T-cell (primary cell): ENCODE data around the gene CTNNBL1. TPM values are rescaled to one million over a fixed set of nuclear protein-coding genes. Genes with fewer than 3 reads are reported as not detected.

Experiments
- ATAC-seq, 4 experiments: fragments of 200-7000 bp in 3 of 4; fragments of 150-1000 bp in 1 of 4; cut with Tn5 transposase; replicated peaks in 1 of 4; 1 replicate in 3 of 4; 2 replicates in 1 of 4; pipeline ENCODE4 v1.10.0; 2021; ENCODE audit warnings: moderate library complexity in 3 of 4, mild to moderate bottlenecking in 2 of 4, moderate number of reproducible peaks in 1 of 4
- CTCF ChIA-PET, 2 donors: fragments of 300-600 bp; sonication (Branson Sonifier 250); formaldehyde crosslinking; loops; one replicate each; lab custom pipeline; 2022; ENCODE audit warnings: antibody characterized with exemption in 2 of 2; lab: Charles Lee
- POLR2A ChIA-PET, 2 donors: fragments of 300-600 bp; sonication (Branson Sonifier 250); formaldehyde crosslinking; loops; one replicate each; lab custom pipeline; 2022; ENCODE audit warnings: antibody characterized with exemption in 2 of 2; lab: Charles Lee
- DNase-seq, 35 experiments: peaks; one replicate each; pipeline versions ENCODE4 v3.0.0 to v3.0.0-alpha.2; 2013 to 2023
- H3K27ac ChIP-seq: one replicate; pipeline ENCODE4 v1.5.1; 2013; ENCODE audit warnings: low read length
- H3K27me3 ChIP-seq, 2 experiments: replicated peaks in 1 of 2; 1 replicate in 1 of 2; 2 replicates in 1 of 2; pipeline versions ENCODE4 v1.6.1 to v1.7.0; 2013; ENCODE audit warnings: low read length in 1 of 2, mixed read lengths in 1 of 2; ENCODE audit not compliant: control insufficient read depth in 2 of 2, insufficient read depth in 2 of 2; ENCODE audit errors: extremely low read depth in 1 of 2
- H3K36me3 ChIP-seq, 2 donors: 1 replicate in 1 of 2; 2 replicates in 1 of 2; pipeline versions ENCODE4 v1.6.1 to v1.7.0; 2013; ENCODE audit warnings: low read length in 1 of 2; ENCODE audit not compliant: control insufficient read depth in 2 of 2, insufficient read depth in 1 of 2; ENCODE audit errors: extremely low read depth in 1 of 2
- H3K4me1 ChIP-seq, 2 experiments: 1 replicate in 1 of 2; 2 replicates in 1 of 2; pipeline versions ENCODE4 v1.6.1 to v1.7.0; 2013; ENCODE audit warnings: low read length in 2 of 2, mixed read lengths in 1 of 2; ENCODE audit not compliant: insufficient read depth in 2 of 2, control insufficient read depth in 1 of 2; ENCODE audit errors: extremely low read depth in 1 of 2
- H3K4me3 ChIP-seq, 2 donors: 1 replicate in 1 of 2; 2 replicates in 1 of 2; pipeline versions ENCODE4 v1.5.1 to v1.7.0; 2013; ENCODE audit warnings: mild to moderate bottlenecking in 2 of 2, low read length in 1 of 2, moderate library complexity in 1 of 2; ENCODE audit not compliant: control insufficient read depth in 1 of 2; ENCODE audit errors: extremely low read depth in 1 of 2
- H3K9me3 ChIP-seq: 2 replicates; pipeline ENCODE4 v1.7.0; 2013
- H3K27ac Mint-ChIP-seq, 2 donors: one replicate each; pipeline ENCODE4 v1.8.0; 2020 to 2021; ENCODE audit warnings: mild to moderate bottlenecking in 2 of 2, mixed read lengths in 2 of 2
- H3K27me3 Mint-ChIP-seq, 2 donors: one replicate each; pipeline ENCODE4 v1.8.0; 2021 to 2022; ENCODE audit warnings: mixed read lengths in 2 of 2
- H3K36me3 Mint-ChIP-seq: one replicate; pipeline ENCODE4 v1.8.0; 2021; ENCODE audit warnings: mixed read lengths
- H3K4me1 Mint-ChIP-seq, 3 donors: one replicate each; pipeline ENCODE4 v1.8.0; 2020 to 2022; ENCODE audit warnings: mixed read lengths in 3 of 3, mild to moderate bottlenecking in 1 of 3
- H3K4me3 Mint-ChIP-seq, 3 donors: one replicate each; pipeline ENCODE4 v1.8.0; 2020 to 2022; ENCODE audit warnings: mild to moderate bottlenecking in 3 of 3, mixed read lengths in 3 of 3, moderate library complexity in 3 of 3
- H3K9me3 Mint-ChIP-seq, 3 donors: one replicate each; pipeline ENCODE4 v1.8.0; 2020 to 2022; ENCODE audit warnings: mixed read lengths in 3 of 3
- WGBS: methylation state at CpG from one replicate; pipeline ENCODE4 v1.1.5; 2013; ENCODE audit warnings: missing lambda C conversion rate; ENCODE audit not compliant: insufficient coverage; 5-methylcytosine and 5-hydroxymethylcytosine counted together
- total RNA-seq, 35 experiments: library from RNA in 6 of 35; stranded (reverse) in 6 of 35; fragments of 120-200 nt in 1 of 35; gene quantifications; one replicate each; pipeline versions ENCODE4 v1.2.1 to v1.2.4 and lab custom pipeline; 2013 to 2026

CTNNBL1 gene
- total RNA-seq, 5 donors from 2014 or later (not counting 1 experiment from before 2014, with no cell fraction given): 44.6 to 52.4 (median 49.4) TPM

- CTCF ChIA-PET: no interaction called here
- H3K27ac Mint-ChIP-seq: no peak overlapping the region
Observed at GRCh38 chr20:37907330-37907676, 213.5 kb downstream of the CTNNBL1 start.

DNA sequence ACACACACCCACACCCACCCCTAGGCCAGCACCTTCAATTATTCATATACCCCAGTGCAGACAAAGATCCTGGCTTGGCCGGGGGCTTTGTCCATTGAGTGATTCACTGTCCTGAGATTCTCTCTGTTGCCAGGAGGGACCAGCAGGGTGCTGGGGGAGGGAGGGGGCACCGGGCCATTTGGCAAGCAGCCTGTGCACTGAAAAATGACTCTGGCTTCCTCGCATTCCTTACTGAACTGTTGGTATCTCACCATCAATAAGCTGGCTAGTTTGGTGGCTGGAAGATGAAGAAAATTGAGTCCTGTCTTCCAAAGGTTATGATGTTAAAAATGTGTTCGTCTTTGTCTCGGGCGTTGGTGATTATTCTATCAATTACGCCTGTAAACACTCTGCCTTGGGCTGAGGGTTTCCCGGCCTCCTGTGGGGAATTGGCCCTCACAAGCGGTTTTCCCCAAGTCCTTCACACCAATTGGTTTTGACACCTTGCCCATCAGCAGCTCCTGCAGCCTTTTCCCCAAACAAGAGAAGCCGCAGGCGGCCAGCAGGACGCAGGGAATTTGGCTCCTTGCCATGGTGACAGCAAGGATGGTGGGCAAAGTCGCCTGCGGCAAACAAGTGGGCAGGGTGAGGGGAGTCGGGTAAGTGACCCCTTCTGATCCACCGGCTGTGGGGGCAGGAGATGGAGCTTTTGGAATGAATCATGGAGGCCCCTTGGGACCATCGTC is 214.0 kb downstream of the CTNNBL1 start:
- peaks cover 2% of the 10 kb centered on the region for H3K36me3 Mint-ChIP-seq
- H3K4me3 Mint-ChIP-seq: no peak overlapping the region
- WGBS: 61% methylated on average over 7 of the region's 17 CpGs
- no peak for ATAC-seq
- Histone ChIP-seq H3K9me3 (no peaks in the 10 kb centered on the region), H3K27me3 (peaks cover 0 to 76% of the 10 kb centered on the region in 2 experiments), H3K4me1 (no peaks in the 10 kb centered on the region), H3K4me3 (no peak overlapping the region), H3K27ac (no peak overlapping the region), H3K36me3 (no peaks in the 10 kb centered on the region)
- no peak overlapping the region for H3K27ac Mint-ChIP-seq
- CTCF ChIA-PET: no interaction called here
- peaks cover 51 to 74% of the 10 kb centered on the region in 2 donors for H3K27me3 Mint-ChIP-seq
- POLR2A ChIA-PET: no interaction called here
- H3K9me3 Mint-ChIP-seq: no peaks in the 10 kb centered on the region
- peaks cover 6 to 18% (median 9%) of the 10 kb centered on the region in 3 donors for H3K4me1 Mint-ChIP-seq
- no peak for DNase-seq

More at GRCh38 chr20:37907330-37907676, 213.5 kb downstream of the CTNNBL1 start:
- DNase-seq (no peak), ATAC-seq (no peak)
- Mint-ChIP-seq H3K27me3 (peaks cover 50 to 71% of the 10 kb centered on the region in 2 donors), H3K4me1 (peaks cover 6 to 15% (median 8%) of the 10 kb centered on the region in 3 donors), H3K4me3 (no peak overlapping the region), H3K36me3 (peaks cover 2% of the 10 kb centered on the region), H3K9me3 (no peaks in the 10 kb centered on the region)
- Histone ChIP-seq H3K27ac (no peak overlapping the region), H3K9me3 (no peaks in the 10 kb centered on the region), H3K36me3 (no peaks in the 10 kb centered on the region), H3K4me3 (no peak overlapping the region), H3K4me1 (peaks cover 0 to 2% of the 10 kb centered on the region in 2 experiments), H3K27me3 (peaks cover under 1 to 77% of the 10 kb centered on the region in 2 experiments)
- no CpG with 5 or more reads among the region's 3 CpGs for WGBS
- POLR2A ChIA-PET: no interaction called here

- Mint-ChIP-seq H3K9me3 (no peaks in the 10 kb centered on the region), H3K27ac (no peak overlapping the region), H3K36me3 (no peaks in the 10 kb centered on the region), H3K27me3 (peaks cover 35 to 71% of the 10 kb centered on the region in 2 donors), H3K4me1 (peaks cover 13 to 28% (median 16%) of the 10 kb centered on the region in 3 donors), H3K4me3 (no peak overlapping the region)
- H3K27ac ChIP-seq: no peak overlapping the region
- peaks cover 0 to 79% of the 10 kb centered on the region in 2 experiments for H3K27me3 ChIP-seq
- POLR2A ChIA-PET: no interaction called here
- H3K36me3 ChIP-seq: no peaks in the 10 kb centered on the region
- H3K4me3 ChIP-seq: no peak overlapping the region
- WGBS: 84% methylated on average over 7 of the region's 9 CpGs
- H3K4me1 ChIP-seq: peaks cover 0 to 11% of the 10 kb centered on the region in 2 experiments
- DNase-seq (no peak), ATAC-seq (no peak)
- H3K9me3 ChIP-seq: no peaks in the 10 kb centered on the region
- CTCF ChIA-PET: interaction anchor here in 1 of 2 donors (0.7 kb wide), 1 partner anchor 554 kb away, joined by 15 read pairs; no protein-coding TSS in a partner anchor
Observed at GRCh38 chr20:37911261-37911660, 217.4 kb downstream of the CTNNBL1 start.

- Mint-ChIP-seq H3K27me3 (peaks cover 36 to 69% of the 10 kb centered on the region in 2 donors), H3K4me1 (peaks cover 16 to 28% (median 16%) of the 10 kb centered on the region in 3 donors), H3K4me3 (no peak overlapping the region), H3K27ac (no peak overlapping the region), H3K9me3 (no peaks in the 10 kb centered on the region), H3K36me3 (no peaks in the 10 kb centered on the region)
- H3K36me3 ChIP-seq: no peaks in the 10 kb centered on the region
- no peak overlapping the region for H3K27ac ChIP-seq
- DNase-seq: peak in 1 of 35 experiments; percentile 8
- H3K9me3 ChIP-seq: no peaks in the 10 kb centered on the region
- peaks cover 0 to 11% of the 10 kb centered on the region in 2 experiments for H3K4me1 ChIP-seq
- 48% methylated on average over 8 of the region's 11 CpGs for WGBS
- H3K4me3 ChIP-seq: no peak overlapping the region
- CTCF ChIA-PET: no interaction called here
- ATAC-seq: no peak
- H3K27me3 ChIP-seq: peaks cover 0 to 75% of the 10 kb centered on the region in 2 experiments
- POLR2A ChIA-PET: no interaction called here
Observed at GRCh38 chr20:37911838-37912281, 218.0 kb downstream of the CTNNBL1 start.

DNA sequence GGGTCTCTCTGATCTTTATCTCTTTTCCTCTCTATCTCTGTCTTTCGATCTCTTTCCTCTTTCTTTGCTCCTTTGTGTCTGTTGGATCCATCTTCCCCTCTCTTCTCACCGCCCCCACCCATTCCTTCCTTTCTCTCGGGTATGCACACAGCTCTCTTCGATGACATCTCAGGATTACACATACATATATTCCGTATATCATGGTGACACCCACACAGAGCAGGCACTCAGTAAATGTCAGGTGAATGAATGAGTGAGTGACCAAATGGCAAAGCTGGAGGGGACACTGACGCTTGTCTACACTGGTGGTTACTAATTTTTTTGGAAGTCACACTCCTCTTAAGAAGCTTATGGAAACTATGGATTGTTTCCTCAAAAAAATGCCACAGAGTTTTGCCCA is 219.0 kb downstream of the CTNNBL1 start:
- no peak for ATAC-seq
- DNase-seq: no peak
- H3K36me3 Mint-ChIP-seq: no peaks in the 10 kb centered on the region
- Histone ChIP-seq H3K27ac (no peak overlapping the region), H3K4me1 (peaks cover 0 to 11% of the 10 kb centered on the region in 2 experiments), H3K9me3 (no peaks in the 10 kb centered on the region), H3K27me3 (peaks cover 0 to 77% of the 10 kb centered on the region in 2 experiments), H3K36me3 (no peaks in the 10 kb centered on the region), H3K4me3 (no peak overlapping the region)
- H3K27me3 Mint-ChIP-seq: peaks cover 32 to 64% of the 10 kb centered on the region in 2 donors
- ChIA-PET POLR2A (no interaction called here), CTCF (no interaction called here)
- 29% methylated on average over 2 of the region's 6 CpGs for WGBS
- H3K9me3 Mint-ChIP-seq: no peaks in the 10 kb centered on the region
- H3K27ac Mint-ChIP-seq: no peak overlapping the region
- H3K4me1 Mint-ChIP-seq: peaks cover 16 to 28% (median 16%) of the 10 kb centered on the region in 3 donors
- no peak overlapping the region for H3K4me3 Mint-ChIP-seq

DNA sequence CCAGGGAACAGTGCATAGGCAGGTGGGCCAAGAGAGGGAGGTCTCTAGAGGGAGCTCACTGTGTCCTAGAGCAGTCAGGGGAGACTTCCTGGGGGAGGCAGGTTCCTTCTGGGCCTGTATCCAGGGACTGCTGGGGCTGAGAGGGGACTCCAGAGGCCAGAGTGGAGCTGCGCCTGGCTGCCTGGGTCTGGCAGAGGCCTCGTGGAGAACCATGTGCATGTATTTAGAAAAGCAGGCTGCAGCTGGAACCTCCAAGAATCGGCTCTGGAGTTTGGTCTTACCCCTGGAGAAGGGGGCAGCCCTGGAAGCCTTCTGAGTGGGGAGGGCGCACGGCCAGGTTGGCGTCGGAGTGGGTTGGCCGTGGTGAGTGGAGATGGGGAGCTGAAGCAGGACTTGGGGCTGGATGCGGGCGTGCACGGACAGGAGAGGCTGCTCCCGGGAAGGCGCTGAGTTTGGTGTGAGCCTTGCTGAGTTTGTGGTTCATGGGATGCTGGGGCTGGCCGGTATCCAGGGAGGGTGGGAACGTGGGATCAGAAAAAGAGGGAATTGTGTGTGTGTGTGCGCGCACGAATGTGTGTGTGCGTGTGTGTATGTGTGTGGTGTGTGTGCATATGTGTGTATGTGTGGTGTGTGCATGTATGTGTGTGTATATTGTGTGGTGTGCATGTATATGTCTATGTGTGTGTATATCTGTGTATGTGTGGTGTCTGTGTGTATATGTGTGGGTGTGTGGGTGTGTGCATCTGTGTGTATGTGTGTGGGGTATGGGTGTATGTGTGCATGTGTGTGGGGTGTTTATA is 219.9 kb downstream of the CTNNBL1 start:
- Mint-ChIP-seq H3K27ac (no peak overlapping the region), H3K36me3 (no peaks in the 10 kb centered on the region), H3K9me3 (no peaks in the 10 kb centered on the region), H3K4me1 (peaks cover 16 to 28% (median 16%) of the 10 kb centered on the region in 3 donors), H3K4me3 (peak overlapping the region in 1 of 3 donors; percentile 63), H3K27me3 (peaks cover 26 to 59% of the 10 kb centered on the region in 2 donors)
- no peak for ATAC-seq
- Histone ChIP-seq H3K4me1 (peaks cover 0 to 11% of the 10 kb centered on the region in 2 experiments), H3K27ac (no peak overlapping the region), H3K27me3 (peaks cover 0 to 74% of the 10 kb centered on the region in 2 experiments), H3K4me3 (no peak overlapping the region), H3K9me3 (no peaks in the 10 kb centered on the region), H3K36me3 (no peaks in the 10 kb centered on the region)
- ChIA-PET CTCF (no interaction called here), POLR2A (no interaction called here)
- DNase-seq: no peak
- WGBS: 90% methylated on average over 19 of the region's 19 CpGs
